ENCODE results near the gene BRINP1.

DNA sequence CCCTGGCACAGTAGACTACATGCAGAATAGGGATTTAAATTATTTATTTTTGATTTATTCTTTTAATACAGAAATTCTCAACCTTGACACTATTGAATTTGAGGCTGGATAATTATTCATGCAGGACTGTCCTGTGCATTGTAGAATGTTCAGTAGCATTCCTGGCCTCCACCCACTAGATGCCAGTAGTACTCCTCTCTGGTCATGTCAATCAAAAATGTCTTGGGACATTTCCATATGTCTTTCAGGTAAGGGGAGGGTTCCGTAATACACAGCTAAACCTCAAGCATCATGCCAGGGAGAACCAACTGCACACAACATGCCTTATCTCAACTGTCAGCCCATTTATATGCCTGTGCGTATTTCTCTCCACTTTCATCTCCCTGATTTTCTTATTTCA is 231.8 kb downstream of the BRINP1 start:
- TF ChIP-seq, protein P1, sequence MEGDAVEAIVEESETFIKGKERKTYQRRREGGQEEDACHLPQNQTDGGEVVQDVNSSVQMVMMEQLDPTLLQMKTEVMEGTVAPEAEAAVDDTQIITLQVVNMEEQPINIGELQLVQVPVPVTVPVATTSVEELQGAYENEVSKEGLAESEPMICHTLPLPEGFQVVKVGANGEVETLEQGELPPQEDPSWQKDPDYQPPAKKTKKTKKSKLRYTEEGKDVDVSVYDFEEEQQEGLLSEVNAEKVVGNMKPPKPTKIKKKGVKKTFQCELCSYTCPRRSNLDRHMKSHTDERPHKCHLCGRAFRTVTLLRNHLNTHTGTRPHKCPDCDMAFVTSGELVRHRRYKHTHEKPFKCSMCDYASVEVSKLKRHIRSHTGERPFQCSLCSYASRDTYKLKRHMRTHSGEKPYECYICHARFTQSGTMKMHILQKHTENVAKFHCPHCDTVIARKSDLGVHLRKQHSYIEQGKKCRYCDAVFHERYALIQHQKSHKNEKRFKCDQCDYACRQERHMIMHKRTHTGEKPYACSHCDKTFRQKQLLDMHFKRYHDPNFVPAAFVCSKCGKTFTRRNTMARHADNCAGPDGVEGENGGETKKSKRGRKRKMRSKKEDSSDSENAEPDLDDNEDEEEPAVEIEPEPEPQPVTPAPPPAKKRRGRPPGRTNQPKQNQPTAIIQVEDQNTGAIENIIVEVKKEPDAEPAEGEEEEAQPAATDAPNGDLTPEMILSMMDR (conservative IDR thresholded peaks at IDR 0.05; ENCODE audit: low read depth in 2 of 2): peak in 1 of 2 experiments; percentile 38; a peak in 3 of 4 replicates
- TF ChIP-seq, protein P2, sequence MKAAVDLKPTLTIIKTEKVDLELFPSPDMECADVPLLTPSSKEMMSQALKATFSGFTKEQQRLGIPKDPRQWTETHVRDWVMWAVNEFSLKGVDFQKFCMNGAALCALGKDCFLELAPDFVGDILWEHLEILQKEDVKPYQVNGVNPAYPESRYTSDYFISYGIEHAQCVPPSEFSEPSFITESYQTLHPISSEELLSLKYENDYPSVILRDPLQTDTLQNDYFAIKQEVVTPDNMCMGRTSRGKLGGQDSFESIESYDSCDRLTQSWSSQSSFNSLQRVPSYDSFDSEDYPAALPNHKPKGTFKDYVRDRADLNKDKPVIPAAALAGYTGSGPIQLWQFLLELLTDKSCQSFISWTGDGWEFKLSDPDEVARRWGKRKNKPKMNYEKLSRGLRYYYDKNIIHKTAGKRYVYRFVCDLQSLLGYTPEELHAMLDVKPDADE (IDR thresholded peaks at IDR 0.05): no peak
- no peak for TF ChIP-seq EZH2 (IDR thresholded peaks at IDR 0.05; ENCODE audit: low read depth, unreplicated experiment)
- no peak for TF ChIP-seq CREB1 (CRISPR knock-in tag; IDR thresholded peaks at IDR 0.05; ENCODE audit: low read depth)
- no peak for TF ChIP-seq ZNF114 (CRISPR knock-in tag; IDR thresholded peaks at IDR 0.05)
